GM13976 (cell line): ENCODE data around the gene PGS1.

Source experiments
- DNase-seq: peaks from one replicate; pipeline ENCODE4 v3.0.0; 2012; ENCODE audit warnings: low spot score
- in situ Hi-C: fragments of 300-500 bp; cut with MboI; formaldehyde crosslinking; loops from one replicate; pipeline ENCODE4 v1.12.0; 2022; ENCODE audit warnings: low sequenced_read_pairs, mixed read lengths, inconsistent platforms; ENCODE audit not compliant: unreplicated experiment
- TF ChIP-seq, protein P1 (sequence below): IDR thresholded peaks from 2 replicates; pipeline ENCODE4 v1.5.1; 2012; ENCODE audit warnings: borderline replicate concordance, mild to moderate bottlenecking; ENCODE audit not compliant: insufficient read depth; ENCODE audit errors: extremely low read depth, missing control alignments, control extremely low read depth

PGS1 gene

DNA sequence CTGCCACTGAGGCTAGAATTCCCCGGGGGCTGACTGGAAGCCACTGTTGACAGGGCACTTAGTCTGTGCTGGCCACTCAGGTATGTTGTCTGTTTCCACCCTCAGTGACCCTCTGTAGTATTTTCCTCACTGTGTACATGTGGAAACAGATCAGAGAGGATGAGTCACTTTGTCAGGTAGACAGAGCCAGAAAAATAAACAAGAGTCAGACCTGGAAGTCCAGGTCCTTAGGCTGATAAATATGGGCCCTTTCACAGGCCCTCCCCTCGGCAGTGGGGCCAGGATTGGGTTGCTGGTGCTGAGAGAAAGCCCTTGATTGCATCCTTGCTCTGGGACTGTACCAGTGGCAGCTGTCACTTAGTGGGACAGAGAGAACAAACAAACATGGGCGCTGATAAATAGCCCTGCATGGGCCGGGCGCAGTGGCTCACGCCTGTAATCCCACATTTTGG lies 21.3 kb downstream of the PGS1 start:
- in situ Hi-C loops, result no loop called here
- no peak for DNase-seq
- TF ChIP-seq, protein P1, sequence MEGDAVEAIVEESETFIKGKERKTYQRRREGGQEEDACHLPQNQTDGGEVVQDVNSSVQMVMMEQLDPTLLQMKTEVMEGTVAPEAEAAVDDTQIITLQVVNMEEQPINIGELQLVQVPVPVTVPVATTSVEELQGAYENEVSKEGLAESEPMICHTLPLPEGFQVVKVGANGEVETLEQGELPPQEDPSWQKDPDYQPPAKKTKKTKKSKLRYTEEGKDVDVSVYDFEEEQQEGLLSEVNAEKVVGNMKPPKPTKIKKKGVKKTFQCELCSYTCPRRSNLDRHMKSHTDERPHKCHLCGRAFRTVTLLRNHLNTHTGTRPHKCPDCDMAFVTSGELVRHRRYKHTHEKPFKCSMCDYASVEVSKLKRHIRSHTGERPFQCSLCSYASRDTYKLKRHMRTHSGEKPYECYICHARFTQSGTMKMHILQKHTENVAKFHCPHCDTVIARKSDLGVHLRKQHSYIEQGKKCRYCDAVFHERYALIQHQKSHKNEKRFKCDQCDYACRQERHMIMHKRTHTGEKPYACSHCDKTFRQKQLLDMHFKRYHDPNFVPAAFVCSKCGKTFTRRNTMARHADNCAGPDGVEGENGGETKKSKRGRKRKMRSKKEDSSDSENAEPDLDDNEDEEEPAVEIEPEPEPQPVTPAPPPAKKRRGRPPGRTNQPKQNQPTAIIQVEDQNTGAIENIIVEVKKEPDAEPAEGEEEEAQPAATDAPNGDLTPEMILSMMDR, result no peak

DNA sequence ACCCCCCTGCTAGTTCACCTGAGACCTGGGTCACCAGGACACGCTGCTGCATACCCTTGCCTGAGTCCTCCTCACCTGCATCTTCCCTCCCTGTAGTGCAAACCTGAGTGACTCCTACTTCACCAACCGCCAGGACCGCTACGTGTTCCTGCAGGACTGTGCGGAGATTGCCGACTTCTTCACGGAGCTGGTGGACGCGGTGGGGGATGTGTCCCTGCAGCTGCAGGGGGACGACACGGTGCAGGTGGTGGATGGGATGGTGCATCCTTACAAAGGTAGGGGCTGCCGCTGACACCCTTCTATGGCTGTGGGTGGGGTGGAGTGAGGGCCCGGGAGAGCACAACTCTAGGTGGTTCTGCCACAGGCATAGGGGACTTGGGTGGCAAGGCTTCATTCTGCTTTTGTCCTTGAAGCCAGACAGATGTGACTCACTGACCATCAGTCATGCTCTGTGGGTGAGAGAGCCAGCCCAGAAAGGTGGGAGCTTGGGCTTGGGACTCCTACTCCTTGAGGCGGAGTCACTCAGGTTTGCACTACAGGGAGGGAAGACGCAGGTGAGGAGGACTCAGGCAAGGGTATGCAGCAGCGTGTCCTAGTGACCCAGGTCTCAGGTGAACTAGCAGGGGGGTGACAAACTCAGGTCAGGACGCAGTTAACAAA lies 22.3 kb downstream of the PGS1 start:
- TF ChIP-seq, protein P1, result no peak

GRCh38 chr17:78401246-78401645 lies 22.8 kb downstream of the PGS1 start:
- DNase-seq, result no peak
- in situ Hi-C loops, result no loop called here
- TF ChIP-seq, protein P1, result no peak

More for the DNA sequence above, 22.3 kb downstream of the PGS1 start:
- in situ Hi-C loops, result no loop called here
- DNase-seq, result no peak

DNA sequence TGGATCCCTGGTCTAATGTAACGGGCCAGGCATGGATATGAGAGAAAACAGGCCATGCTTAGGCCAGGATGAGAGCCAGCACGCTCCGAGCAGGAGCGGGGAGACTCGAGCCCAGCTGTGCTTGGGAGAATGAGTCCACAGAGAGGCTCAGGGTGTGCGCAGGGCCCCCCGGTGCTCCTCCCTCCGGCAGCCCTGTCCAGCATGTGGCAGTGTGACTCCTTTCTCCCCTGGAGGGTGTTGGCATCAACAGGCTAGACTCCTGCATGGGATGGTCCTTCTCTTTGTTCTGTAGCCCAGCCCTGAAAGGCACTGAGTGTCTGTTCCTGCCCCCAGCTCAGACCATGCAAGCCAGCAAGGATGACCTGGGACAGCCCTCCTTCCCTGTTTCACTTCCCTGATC lies 23.4 kb downstream of the PGS1 start:
- in situ Hi-C loops, result no loop called here
- no peak for DNase-seq
- TF ChIP-seq, protein P1, result no peak

DNA sequence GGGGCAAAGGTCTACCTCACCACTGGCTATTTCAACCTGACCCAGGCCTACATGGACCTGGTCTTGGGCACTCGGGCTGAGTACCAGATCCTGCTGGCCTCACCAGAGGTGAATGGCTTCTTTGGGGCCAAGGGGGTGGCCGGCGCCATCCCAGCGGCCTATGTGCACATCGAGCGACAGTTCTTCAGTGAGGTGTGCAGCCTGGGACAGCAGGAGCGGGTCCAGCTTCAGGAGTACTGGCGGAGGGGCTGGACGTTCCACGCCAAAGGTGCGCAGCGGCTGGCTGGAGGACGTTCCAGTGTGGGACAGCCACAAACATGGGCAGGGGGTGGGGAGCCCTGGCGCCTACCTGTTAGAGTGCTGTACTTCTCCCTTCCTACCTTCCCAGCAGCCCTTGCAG lies 25.4 kb downstream of the PGS1 start:
- in situ Hi-C loops, result no loop called here
- DNase-seq, result no peak
- TF ChIP-seq, protein P1, result no peak

DNA sequence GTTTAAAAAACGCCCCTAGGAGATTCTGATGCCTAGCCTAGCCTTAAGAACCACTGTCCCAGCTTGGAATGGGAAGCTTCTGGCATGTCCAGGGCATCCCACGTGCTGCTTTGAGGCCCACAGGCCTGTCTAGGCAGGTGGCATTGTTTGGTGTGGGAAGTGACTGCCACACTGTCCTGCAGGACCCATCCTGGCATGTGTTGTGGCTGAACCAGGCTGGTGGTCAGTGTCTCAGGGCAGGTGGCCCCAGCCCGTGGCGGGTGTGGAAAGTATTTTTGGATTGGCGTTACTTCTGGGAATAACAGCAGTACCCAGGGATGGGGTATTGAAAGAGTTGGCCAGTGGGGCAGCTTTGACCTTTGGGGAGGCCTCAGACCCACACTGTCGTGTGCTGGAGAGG lies 27.9 kb downstream of the PGS1 start:
- TF ChIP-seq, protein P1, result no peak
- no peak for DNase-seq
- in situ Hi-C loops, result no loop called here
